ENCODE measurements around the gene TNNI3.
"Not testable (repeated sequence)": the region's sequence is repeated elsewhere in the genome, so short reads cannot be mapped to it uniquely, and the experiment has no call there.

The TNNI3 gene

GRCh38 chr19:55174425-55175116 lies 17.0 kb upstream of the TNNI3 start:
- Histone ChIP-seq H3K36me3 (ENCODE audit: insufficient read depth) (no peaks in the 10 kb centered on the region), H4K20me1 (ENCODE audit: insufficient read depth) (no peaks in the 10 kb centered on the region), H3K79me2 (ENCODE audit: insufficient read depth, low read depth) (no peaks in the 10 kb centered on the region), H3K4me3 (IDR thresholded peaks at IDR 0.05; ENCODE audit: insufficient read depth, low read depth, low read length) (no peak overlapping the region), H3K4me1 (ENCODE audit: low read depth, poor library complexity, severe bottlenecking) (no peaks in the 10 kb centered on the region), H3K27ac (no peak overlapping the region), H3K27me3 (ENCODE audit: insufficient read depth, low read depth) (peaks cover 63% of the 10 kb centered on the region), H2AFZ (ENCODE audit: low read depth) (no peak overlapping the region), H3K9ac (no peak overlapping the region), H3K4me2 (no peak overlapping the region)
- TF ChIP-seq CTCF (conservative IDR thresholded peaks at IDR 0.05; ENCODE audit: low read depth, low read length), result no peak

GRCh38 chr19:55173714-55174409 lies 16.3 kb upstream of the TNNI3 start:
- H3K4me3 ChIP-seq (IDR thresholded peaks at IDR 0.05; ENCODE audit: insufficient read depth, low read depth, low read length), result no peak overlapping the region
- no peak overlapping the region for H3K4me2 ChIP-seq
- H3K9ac ChIP-seq, result no peak overlapping the region
- H4K20me1 ChIP-seq (ENCODE audit: insufficient read depth), result no peaks in the 10 kb centered on the region
- H3K27ac ChIP-seq, result no peak overlapping the region
- H3K4me1 ChIP-seq (ENCODE audit: low read depth, poor library complexity, severe bottlenecking), result no peaks in the 10 kb centered on the region
- H3K79me2 ChIP-seq (ENCODE audit: insufficient read depth, low read depth), result no peaks in the 10 kb centered on the region
- peaks cover 67% of the 10 kb centered on the region for H3K27me3 ChIP-seq (ENCODE audit: insufficient read depth, low read depth)
- no peak overlapping the region for H2AFZ ChIP-seq (ENCODE audit: low read depth)
- H3K36me3 ChIP-seq (ENCODE audit: insufficient read depth), result no peaks in the 10 kb centered on the region
- TF ChIP-seq CTCF (conservative IDR thresholded peaks at IDR 0.05; ENCODE audit: low read depth, low read length), result no peak

- H4K20me1 ChIP-seq (ENCODE audit: insufficient read depth), result no peaks in the 10 kb centered on the region
- no peak overlapping the region for H3K9ac ChIP-seq
- H3K4me2 ChIP-seq, result no peak overlapping the region
These were observed 15.7 kb upstream of the TNNI3 start for GRCh38 chr19:55173186-55173713.

GRCh38 chr19:55172741-55173140 lies 15.2 kb upstream of the TNNI3 start:
- no peaks in the 10 kb centered on the region for H3K36me3 ChIP-seq (ENCODE audit: insufficient read depth)
- H3K9ac ChIP-seq, result no peak overlapping the region
- no peak overlapping the region for H3K27ac ChIP-seq
- H3K27me3 ChIP-seq (ENCODE audit: insufficient read depth, low read depth), result peaks cover 69% of the 10 kb centered on the region
- H3K4me1 ChIP-seq (ENCODE audit: low read depth, poor library complexity, severe bottlenecking), result no peaks in the 10 kb centered on the region
- no peak for TF ChIP-seq CTCF (conservative IDR thresholded peaks at IDR 0.05; ENCODE audit: low read depth, low read length)
- no peaks in the 10 kb centered on the region for H3K79me2 ChIP-seq (ENCODE audit: insufficient read depth, low read depth)
- H3K4me3 ChIP-seq (IDR thresholded peaks at IDR 0.05; ENCODE audit: insufficient read depth, low read depth, low read length), result no peak overlapping the region
- no peak overlapping the region for H3K4me2 ChIP-seq
- no peak overlapping the region for H2AFZ ChIP-seq (ENCODE audit: low read depth)
- no peaks in the 10 kb centered on the region for H4K20me1 ChIP-seq (ENCODE audit: insufficient read depth)

More at GRCh38 chr19:55173186-55173713, 15.7 kb upstream of the TNNI3 start:
- H3K27ac ChIP-seq, result no peak overlapping the region
- H3K4me1 ChIP-seq (ENCODE audit: low read depth, poor library complexity, severe bottlenecking), result no peaks in the 10 kb centered on the region
- no peak for TF ChIP-seq CTCF (conservative IDR thresholded peaks at IDR 0.05; ENCODE audit: low read depth, low read length)
- no peaks in the 10 kb centered on the region for H3K36me3 ChIP-seq (ENCODE audit: insufficient read depth)
- H3K79me2 ChIP-seq (ENCODE audit: insufficient read depth, low read depth), result no peaks in the 10 kb centered on the region
- H2AFZ ChIP-seq (ENCODE audit: low read depth), result no peak overlapping the region
- no peak overlapping the region for H3K4me3 ChIP-seq (IDR thresholded peaks at IDR 0.05; ENCODE audit: insufficient read depth, low read depth, low read length)
- H3K27me3 ChIP-seq (ENCODE audit: insufficient read depth, low read depth), result peaks cover 70% of the 10 kb centered on the region

GRCh38 chr19:55172318-55172717 lies 14.8 kb upstream of the TNNI3 start:
- H3K4me3 ChIP-seq (IDR thresholded peaks at IDR 0.05; ENCODE audit: insufficient read depth, low read depth, low read length); H3K27ac ChIP-seq; H2AFZ ChIP-seq (ENCODE audit: low read depth); H3K4me1 ChIP-seq (ENCODE audit: low read depth, poor library complexity, severe bottlenecking); H4K20me1 ChIP-seq (ENCODE audit: insufficient read depth); H3K79me2 ChIP-seq (ENCODE audit: insufficient read depth, low read depth); H3K4me2 ChIP-seq; H3K36me3 ChIP-seq (ENCODE audit: insufficient read depth); H3K9ac ChIP-seq: not testable (repeated sequence)
- H3K27me3 ChIP-seq (ENCODE audit: insufficient read depth, low read depth), result peaks cover 70% of the 10 kb centered on the region
